Stimulated activated effector memory CD8-positive, alpha-beta T cell treated with anti-CD3 and anti-CD28 coated beads, Interleukin-12 subunit alpha, Interleukin-12 subunit beta, amount 100 ng/mL, for 72 hours (primary cell): ENCODE data around the gene TRIM72.
A peak's percentile ranks its signal among the peaks of the same experiment; 100 is the strongest.
"Not testable (repeated sequence)": the region's sequence is repeated elsewhere in the genome, so short reads cannot be mapped to it uniquely, and the experiment has no call there.

Experiments used
- ATAC-seq: fragments of 150-1000 bp; cut with Tn5 transposase; 2 replicates; pipeline ENCODE4 v1.10.0; 2021
- DNase-seq, 2 donors: peaks; one replicate each; pipeline ENCODE4 v3.0.0; 2021 to 2022; ENCODE audit warnings: low spot score in 2 of 2
- H3K27ac Mint-ChIP-seq: one replicate; pipeline ENCODE4 v1.8.0; 2022; ENCODE audit warnings: mild to moderate bottlenecking, mixed read lengths
- H3K36me3 Mint-ChIP-seq: one replicate; pipeline ENCODE4 v1.8.0; 2022; ENCODE audit warnings: mild to moderate bottlenecking, mixed read lengths
- H3K4me1 Mint-ChIP-seq: one replicate; pipeline ENCODE4 v1.8.0; 2022; ENCODE audit warnings: mixed read lengths
- H3K4me3 Mint-ChIP-seq: one replicate; pipeline ENCODE4 v1.8.0; 2022; ENCODE audit warnings: mild to moderate bottlenecking, mixed read lengths
- H3K9me3 Mint-ChIP-seq: one replicate; pipeline ENCODE4 v1.8.0; 2022; ENCODE audit warnings: mixed read lengths

The TRIM72 gene

GRCh38 chr16:31251435-31251834, 37.5 kb downstream of the TRIM72 start:
- DNase-seq (no peak), ATAC-seq (no peak)
- Mint-ChIP-seq H3K4me1 (peaks cover 36% of the 10 kb centered on the region), H3K36me3 (no peaks in the 10 kb centered on the region), H3K4me3 (no peak overlapping the region), H3K27ac (no peak overlapping the region), H3K9me3 (no peaks in the 10 kb centered on the region)

- peak overlapping the region; percentile 88 for H3K27ac Mint-ChIP-seq
- no peaks in the 10 kb centered on the region for H3K36me3 Mint-ChIP-seq
- ATAC-seq = peak; percentile 96
- no peaks in the 10 kb centered on the region for H3K9me3 Mint-ChIP-seq
- peak; percentile 12 to 75 for DNase-seq
- H3K4me3 Mint-ChIP-seq = peak overlapping the region; percentile 62
- H3K4me1 Mint-ChIP-seq = peaks cover 36% of the 10 kb centered on the region
Measured at GRCh38 chr16:31253642-31254045, 39.7 kb downstream of the TRIM72 start.

DNA sequence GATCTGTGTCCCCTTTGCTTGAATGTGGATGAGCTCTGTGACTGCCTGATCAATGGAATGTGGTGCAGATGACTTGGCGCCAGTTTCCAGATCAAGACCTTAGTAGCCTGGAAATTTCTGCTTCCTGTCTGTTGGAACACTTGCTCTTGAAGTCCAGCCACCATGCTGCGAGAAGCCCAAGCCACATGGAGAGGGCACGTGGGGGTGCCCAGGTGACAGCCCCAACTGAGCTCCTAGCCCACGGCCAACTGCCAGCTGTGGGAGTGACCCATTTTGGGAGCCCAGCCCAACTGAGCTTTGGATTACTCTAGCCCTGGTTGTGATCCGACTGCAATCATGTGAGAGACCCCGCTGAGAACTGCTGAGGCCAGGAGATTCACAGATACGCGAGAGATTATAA, 42.5 kb downstream of the TRIM72 start:
- Mint-ChIP-seq H3K27ac (no peak overlapping the region), H3K9me3 (no peaks in the 10 kb centered on the region), H3K36me3 (no peaks in the 10 kb centered on the region), H3K4me1 (peaks cover 35% of the 10 kb centered on the region), H3K4me3 (no peak overlapping the region)
- DNase-seq (no peak), ATAC-seq (no peak)

GRCh38 chr16:31258366-31258765, 44.4 kb downstream of the TRIM72 start:
- H3K27ac Mint-ChIP-seq = no peak overlapping the region
- H3K36me3 Mint-ChIP-seq = no peaks in the 10 kb centered on the region
- peaks cover 32% of the 10 kb centered on the region for H3K4me1 Mint-ChIP-seq
- H3K9me3 Mint-ChIP-seq = no peaks in the 10 kb centered on the region
- ATAC-seq (no peak), DNase-seq (no peak)
- H3K4me3 Mint-ChIP-seq = no peak overlapping the region

DNA sequence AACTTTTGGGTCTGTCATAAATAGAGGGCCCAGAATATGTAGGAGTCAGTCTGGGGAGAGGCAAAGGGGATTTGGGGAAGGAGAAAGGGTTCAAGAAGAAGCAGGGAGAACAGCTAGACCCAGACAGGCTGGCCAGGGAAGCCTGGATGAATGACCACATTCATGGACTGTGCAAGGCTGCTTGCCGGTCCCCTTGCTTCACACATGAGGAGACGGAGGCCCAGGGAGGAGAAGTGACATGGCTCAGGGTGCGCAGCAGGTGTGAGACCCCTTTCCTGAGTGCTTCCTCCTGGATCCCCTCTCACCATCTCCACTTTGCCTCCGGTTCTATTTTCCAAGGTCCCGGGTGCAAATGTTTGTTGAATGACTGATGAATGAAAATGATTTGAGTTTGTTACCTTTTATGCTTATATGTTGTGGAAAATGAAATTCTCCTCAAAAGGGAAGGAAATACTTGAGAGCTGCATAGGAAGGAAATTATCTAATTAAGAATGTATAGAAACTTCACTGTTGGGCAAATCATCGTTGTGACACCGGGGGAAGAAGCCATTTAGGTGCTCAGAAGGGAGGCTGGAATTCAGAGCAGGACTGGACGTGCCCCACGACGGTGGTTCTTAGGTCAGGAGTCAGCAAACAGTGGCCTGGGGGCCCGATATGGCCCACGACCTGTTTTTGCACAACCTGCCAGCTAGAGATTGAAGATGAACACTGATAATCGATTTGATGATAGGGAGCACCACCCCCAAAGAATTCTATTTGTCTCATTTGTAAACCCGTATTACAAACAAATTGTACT, 46.4 kb downstream of the TRIM72 start:
- Mint-ChIP-seq H3K27ac (peak overlapping the region; percentile 77), H3K36me3 (peaks cover 5% of the 10 kb centered on the region), H3K9me3 (no peaks in the 10 kb centered on the region), H3K4me1 (peaks cover 28% of the 10 kb centered on the region), H3K4me3 (peak overlapping the region; percentile 64)
- ATAC-seq (no peak), DNase-seq (no peak)

- Mint-ChIP-seq H3K9me3 (no peaks in the 10 kb centered on the region), H3K4me1 (peaks cover 40% of the 10 kb centered on the region), H3K27ac (peak overlapping the region; percentile 37), H3K36me3 (peaks cover 14% of the 10 kb centered on the region), H3K4me3 (no peak overlapping the region)
- ATAC-seq (no peak), DNase-seq (no peak)
Measured at GRCh38 chr16:31262084-31262483, 48.2 kb downstream of the TRIM72 start.

- Mint-ChIP-seq H3K4me3 (peak overlapping the region; percentile 71), H3K27ac (peak overlapping the region; percentile 96), H3K4me1 (peaks cover 48% of the 10 kb centered on the region), H3K36me3 (peaks cover 21% of the 10 kb centered on the region), H3K9me3 (no peaks in the 10 kb centered on the region)
- ATAC-seq = peak; percentile 98
- peak; percentile 54 to 84 for DNase-seq
Measured at GRCh38 chr16:31265329-31266245, 51.7 kb downstream of the TRIM72 start.

- Mint-ChIP-seq H3K9me3 (no peaks in the 10 kb centered on the region), H3K4me1 (peaks cover 44% of the 10 kb centered on the region), H3K4me3 (peak overlapping the region; percentile 44), H3K27ac (peak overlapping the region; percentile 86), H3K36me3 (peaks cover 27% of the 10 kb centered on the region)
- DNase-seq (no peak), ATAC-seq (peak; percentile 12)
Measured at GRCh38 chr16:31267332-31268032, 53.6 kb downstream of the TRIM72 start.

DNA sequence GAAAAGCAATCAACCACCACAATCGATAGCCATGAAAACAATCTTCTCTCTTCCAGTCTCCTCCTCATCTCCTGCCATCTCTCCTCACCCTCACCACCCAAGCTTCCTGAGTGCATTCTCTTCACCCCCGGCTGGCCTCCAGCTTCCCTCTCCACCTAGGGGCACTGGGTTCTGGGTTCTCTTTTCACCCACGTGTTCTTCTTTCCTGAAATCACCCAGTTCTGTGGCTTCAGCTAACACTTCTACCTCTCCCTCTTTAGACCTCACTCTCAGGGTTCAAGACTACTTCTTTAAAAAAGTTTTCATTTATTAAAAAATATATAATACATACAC, 54.1 kb downstream of the TRIM72 start:
- H3K4me3 Mint-ChIP-seq = peak overlapping the region; percentile 44
- ATAC-seq (no peak), DNase-seq (no peak)
- peaks cover 43% of the 10 kb centered on the region for H3K4me1 Mint-ChIP-seq
- H3K27ac Mint-ChIP-seq = peak overlapping the region; percentile 86
- no peaks in the 10 kb centered on the region for H3K9me3 Mint-ChIP-seq
- H3K36me3 Mint-ChIP-seq = peaks cover 27% of the 10 kb centered on the region

DNA sequence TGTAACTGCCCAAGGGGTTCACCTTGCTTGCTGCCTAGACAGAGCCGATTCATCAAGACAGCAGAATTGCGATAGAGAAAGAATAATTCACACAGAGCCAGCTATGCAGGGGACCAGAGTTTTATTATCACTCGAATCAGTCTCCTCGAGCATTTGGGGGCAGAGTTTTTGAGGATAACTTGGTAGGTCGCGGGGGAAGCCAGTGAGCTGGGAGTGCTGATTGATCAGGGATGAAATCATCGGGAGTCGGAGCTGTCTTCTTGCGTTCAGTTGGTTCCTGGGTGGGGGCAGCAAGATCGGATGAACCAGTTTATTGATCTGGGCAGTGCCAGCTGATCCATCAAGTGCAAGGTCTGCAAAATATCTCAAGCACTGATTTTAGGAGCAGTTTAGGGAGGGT, 55.0 kb downstream of the TRIM72 start:
- Mint-ChIP-seq H3K9me3 (no peaks in the 10 kb centered on the region), H3K4me1 (peaks cover 43% of the 10 kb centered on the region), H3K27ac (peak overlapping the region; percentile 86), H3K4me3 (no peak overlapping the region), H3K36me3 (peaks cover 27% of the 10 kb centered on the region)
- DNase-seq = no peak
- no peak for ATAC-seq

GRCh38 chr16:31269541-31269940, 55.6 kb downstream of the TRIM72 start:
- ATAC-seq = no peak

DNA sequence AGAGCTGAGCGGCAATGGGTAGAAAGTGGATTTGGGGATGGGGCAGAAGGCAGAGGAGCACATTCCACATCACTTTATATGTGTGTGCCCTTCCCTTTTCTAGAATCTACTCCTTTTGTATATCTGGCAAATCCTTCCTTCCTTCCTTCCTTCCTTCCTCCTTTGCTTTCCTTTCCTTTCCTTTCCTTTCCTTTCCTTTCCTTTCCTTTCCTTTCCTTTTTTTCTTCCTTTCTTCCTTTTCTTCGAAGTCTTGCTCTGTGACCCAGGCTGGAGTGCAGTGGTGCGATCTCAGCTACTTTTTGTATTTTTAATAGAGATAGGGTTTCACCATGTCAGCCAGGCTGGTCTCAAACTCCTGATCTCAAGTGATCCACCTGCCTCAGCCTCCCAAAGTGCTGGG, 56.1 kb downstream of the TRIM72 start:
- Mint-ChIP-seq H3K36me3 (peaks cover 29% of the 10 kb centered on the region), H3K4me1 (peaks cover 42% of the 10 kb centered on the region)
- not testable (repeated sequence) for H3K4me3 Mint-ChIP-seq, H3K9me3 Mint-ChIP-seq, ATAC-seq, H3K27ac Mint-ChIP-seq, DNase-seq

More at GRCh38 chr16:31269541-31269940, 55.6 kb downstream of the TRIM72 start:
- H3K9me3 Mint-ChIP-seq = no peaks in the 10 kb centered on the region
- no peak overlapping the region for H3K4me3 Mint-ChIP-seq
- no peak overlapping the region for H3K27ac Mint-ChIP-seq
- peaks cover 27% of the 10 kb centered on the region for H3K36me3 Mint-ChIP-seq
- H3K4me1 Mint-ChIP-seq = peaks cover 43% of the 10 kb centered on the region
- no peak for DNase-seq

DNA sequence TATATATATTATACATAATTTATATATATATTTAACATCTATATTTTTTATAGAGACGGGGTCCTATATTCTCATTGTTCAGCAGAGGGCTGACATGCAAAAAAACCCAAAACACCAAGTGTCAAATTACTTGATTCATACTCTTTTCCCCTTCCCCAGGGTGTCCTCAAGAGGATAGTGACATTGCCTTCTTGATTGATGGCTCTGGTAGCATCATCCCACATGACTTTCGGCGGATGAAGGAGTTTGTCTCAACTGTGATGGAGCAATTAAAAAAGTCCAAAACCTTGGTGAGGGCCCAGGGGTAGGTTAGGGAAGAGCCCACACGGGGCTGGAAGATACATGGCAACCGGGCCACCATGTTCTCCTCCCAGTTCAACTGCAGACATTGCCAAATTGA, 56.9 kb downstream of the TRIM72 start:
- H3K4me3 Mint-ChIP-seq = no peak overlapping the region
- H3K27ac Mint-ChIP-seq = no peak overlapping the region
- H3K9me3 Mint-ChIP-seq = no peaks in the 10 kb centered on the region
- H3K4me1 Mint-ChIP-seq = peaks cover 34% of the 10 kb centered on the region
- no peak for DNase-seq
- H3K36me3 Mint-ChIP-seq = peaks cover 24% of the 10 kb centered on the region
- no peak for ATAC-seq

DNA sequence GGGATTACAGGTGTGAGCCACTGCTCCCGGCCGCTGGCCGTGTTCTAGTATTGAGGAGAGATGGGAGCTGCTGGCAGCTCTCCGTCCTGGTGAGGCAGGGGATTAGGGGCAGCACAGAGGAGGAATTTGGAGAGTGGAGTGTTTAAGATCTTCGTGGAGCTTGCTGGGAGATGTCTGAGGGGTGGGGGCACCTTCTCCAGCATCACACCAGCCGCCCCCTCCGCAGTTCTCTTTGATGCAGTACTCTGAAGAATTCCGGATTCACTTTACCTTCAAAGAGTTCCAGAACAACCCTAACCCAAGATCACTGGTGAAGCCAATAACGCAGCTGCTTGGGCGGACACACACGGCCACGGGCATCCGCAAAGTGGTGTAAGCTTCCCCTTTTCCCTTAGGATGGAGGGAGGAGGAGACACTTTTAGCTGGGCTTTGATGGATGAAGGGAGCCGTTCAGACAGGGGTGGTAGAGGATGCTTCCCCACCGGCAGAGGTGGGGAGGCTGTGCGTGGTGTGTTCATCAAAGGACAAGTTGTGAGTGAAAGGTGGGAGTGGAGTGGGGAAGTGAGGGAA, 57.8 kb downstream of the TRIM72 start:
- ATAC-seq (no peak), DNase-seq (no peak)
- no peaks in the 10 kb centered on the region for H3K9me3 Mint-ChIP-seq
- H3K4me1 Mint-ChIP-seq = peaks cover 29% of the 10 kb centered on the region
- no peak overlapping the region for H3K4me3 Mint-ChIP-seq
- peaks cover 19% of the 10 kb centered on the region for H3K36me3 Mint-ChIP-seq
- peak overlapping the region; percentile 65 for H3K27ac Mint-ChIP-seq

DNA sequence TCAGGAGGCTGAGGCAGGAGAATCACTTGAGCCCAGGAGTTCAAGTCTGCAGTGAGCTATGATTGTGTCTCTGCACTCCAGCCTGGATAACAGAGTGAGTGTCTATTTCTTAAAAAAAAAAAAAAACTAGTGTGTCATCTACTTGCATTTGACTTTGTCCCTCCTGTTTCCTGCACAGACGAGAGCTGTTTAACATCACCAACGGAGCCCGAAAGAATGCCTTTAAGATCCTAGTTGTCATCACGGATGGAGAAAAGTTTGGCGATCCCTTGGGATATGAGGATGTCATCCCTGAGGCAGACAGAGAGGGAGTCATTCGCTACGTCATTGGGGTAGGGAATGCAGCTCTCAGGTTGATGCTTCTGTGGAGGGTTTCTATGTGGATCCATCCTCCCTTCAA, 59.3 kb downstream of the TRIM72 start:
- H3K27ac Mint-ChIP-seq = no peak overlapping the region
- DNase-seq = no peak

More for the DNA sequence above, 59.3 kb downstream of the TRIM72 start:
- no peak for ATAC-seq
- Mint-ChIP-seq H3K9me3 (no peaks in the 10 kb centered on the region), H3K4me3 (no peak overlapping the region), H3K36me3 (peaks cover 21% of the 10 kb centered on the region), H3K4me1 (peaks cover 16% of the 10 kb centered on the region)
